Left ventricle myocardium inferior (tissue), 1 donor: ENCODE results near the gene RPUSD3. TPM values are rescaled to one million over a fixed set of nuclear protein-coding genes. Genes with fewer than 3 reads are reported as not detected.

ENCODE experiments used
- DNase-seq: peaks from one replicate; pipeline ENCODE4 v3.0.0-alpha.2; 2020
- H3K27ac ChIP-seq: fragments of 200-600 bp; replicated peaks from 2 replicates; pipeline ENCODE4 v1.8.0; 2021
- H3K27me3 ChIP-seq: fragments of 200-600 bp; 2 replicates; pipeline ENCODE4 v1.8.0; 2021; ENCODE audit warnings: low read depth
- H3K36me3 ChIP-seq: fragments of 200-600 bp; 2 replicates; pipeline ENCODE4 v1.8.0; 2021
- H3K4me1 ChIP-seq: fragments of 200-600 bp; 2 replicates; pipeline ENCODE4 v1.8.0; 2021
- H3K4me3 ChIP-seq: fragments of 200-600 bp; 2 replicates; pipeline ENCODE4 v1.8.0; 2021; ENCODE audit warnings: mild to moderate bottlenecking, moderate library complexity
- H3K9me3 ChIP-seq: fragments of 200-600 bp; replicated peaks from 2 replicates; pipeline ENCODE4 v1.8.0; 2021
- CTCF ChIP-seq: fragments of 200-600 bp; IDR thresholded peaks from 2 replicates; pipeline ENCODE4 v1.8.0; 2021; ENCODE audit warnings: antibody characterized with exemption, mild to moderate bottlenecking, borderline replicate concordance
- intact Hi-C: fragments of 100-400 bp; cut with micrococcal nuclease; formaldehyde crosslinking; loops from one replicate; pipeline ENCODE4 v1.11.0; 2022
- total RNA-seq: library from RNA; stranded (reverse); fragmentation: NEBNext Ultra II Directional; extraction: Animal tissue kit (Norgen Biotek cat#: 25700); gene quantifications from one replicate; pipeline ENCODE4 v1.2.1, GENCODE V29; 2021
- donor health status: DM: no; HTN: yes; CAD: no; lungs with severe emphysema.

The RPUSD3 gene
- total RNA-seq, 1 donor from 2014 or later = 35.7 TPM

GRCh38 chr3:9846931-9847488 is 3.2 kb upstream of the RPUSD3 start:
- intact Hi-C loops = no loop called here
- Histone ChIP-seq H3K27me3 (no peaks in the 10 kb centered on the region), H3K9me3 (no peaks in the 10 kb centered on the region), H3K4me1 (peaks cover 18% of the 10 kb centered on the region), H3K36me3 (no peaks in the 10 kb centered on the region), H3K27ac (no peak overlapping the region), H3K4me3 (no peak overlapping the region)
- no peak for TF ChIP-seq CTCF
- no peak for DNase-seq

- Histone ChIP-seq H3K36me3 (peaks cover 7% of the 10 kb centered on the region), H3K9me3 (no peaks in the 10 kb centered on the region), H3K27me3 (no peaks in the 10 kb centered on the region), H3K27ac (no peak overlapping the region), H3K4me3 (no peak overlapping the region), H3K4me1 (peaks cover 18% of the 10 kb centered on the region)
- intact Hi-C loops = no loop called here
- no peak for DNase-seq
- TF ChIP-seq CTCF = no peak
Observed at GRCh38 chr3:9846231-9846630, 2.4 kb upstream of the RPUSD3 start.

GRCh38 chr3:9841015-9841414 is 2.8 kb downstream of the RPUSD3 start:
- intact Hi-C loops = no loop called here
- Histone ChIP-seq H3K36me3 (peaks cover 33% of the 10 kb centered on the region), H3K4me1 (peaks cover 18% of the 10 kb centered on the region), H3K27me3 (no peaks in the 10 kb centered on the region), H3K27ac (no peak overlapping the region), H3K4me3 (no peak overlapping the region), H3K9me3 (no peaks in the 10 kb centered on the region)
- no peak for TF ChIP-seq CTCF
- no peak for DNase-seq

DNA sequence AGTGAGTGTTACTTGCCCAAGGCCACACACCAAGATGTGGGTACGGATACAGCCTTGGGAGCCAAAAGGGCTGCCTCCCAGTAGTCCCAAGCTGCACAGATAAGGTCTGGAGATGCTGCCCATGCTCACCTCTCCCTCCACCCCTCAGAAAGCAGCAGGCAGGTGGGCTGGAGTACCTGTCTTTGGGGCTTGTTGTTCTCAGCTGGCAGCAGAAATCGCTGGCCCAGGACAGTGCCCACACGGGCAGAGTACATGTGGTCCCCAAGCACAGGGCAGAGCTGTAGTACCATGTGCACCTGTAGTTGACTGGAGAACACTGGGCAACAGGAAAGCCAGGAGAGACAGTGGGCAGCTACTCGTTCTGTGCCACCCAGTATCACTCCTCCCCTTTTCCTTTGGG is 5.0 kb downstream of the RPUSD3 start:
- Histone ChIP-seq H3K27me3 (no peaks in the 10 kb centered on the region), H3K9me3 (no peaks in the 10 kb centered on the region), H3K36me3 (peaks cover 52% of the 10 kb centered on the region), H3K27ac (no peak overlapping the region), H3K4me1 (peaks cover 12% of the 10 kb centered on the region), H3K4me3 (no peak overlapping the region)
- intact Hi-C loops = no loop called here
- DNase-seq = no peak
- no peak for TF ChIP-seq CTCF

DNA sequence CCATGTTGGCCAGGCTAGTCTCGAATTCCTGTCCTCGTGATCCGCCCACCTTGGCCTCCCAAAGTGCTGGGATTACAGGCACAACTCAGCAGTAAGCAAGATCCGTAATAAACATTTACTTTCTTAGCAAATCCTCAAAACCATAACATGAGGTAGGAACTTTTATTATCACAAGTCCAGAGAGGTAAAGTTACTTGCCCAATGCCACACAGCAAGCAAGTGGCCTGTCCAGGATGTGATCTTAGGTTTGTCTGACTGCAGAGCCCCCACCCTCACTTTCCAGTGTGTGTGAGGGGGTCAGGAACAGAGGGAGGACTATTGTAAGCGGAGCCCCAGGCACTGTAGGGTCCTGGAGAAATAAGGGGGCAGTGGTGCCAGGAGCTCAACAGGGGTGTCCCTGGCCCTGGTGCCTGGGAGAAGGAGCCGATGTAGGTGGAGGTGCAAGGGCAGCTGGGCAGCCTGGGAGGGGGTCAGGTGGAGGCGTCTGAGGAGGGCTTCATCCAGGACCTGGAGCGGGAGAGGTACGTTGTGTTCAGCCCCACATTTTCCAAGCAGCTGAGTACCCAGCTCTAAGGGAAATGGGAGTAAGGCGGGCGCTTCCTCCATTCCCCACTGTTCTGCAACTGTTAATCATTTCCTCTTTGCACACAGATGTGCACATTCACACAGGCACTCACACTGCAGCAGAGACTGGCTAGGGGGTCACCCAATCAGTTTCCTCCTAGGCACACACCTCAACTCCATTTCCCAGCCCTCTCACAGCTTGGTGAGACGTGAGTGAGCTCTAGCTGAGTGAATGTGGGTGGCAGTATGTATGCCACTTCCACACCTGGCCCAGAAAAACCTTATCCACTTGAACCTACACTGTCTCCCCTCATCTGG is 5.9 kb downstream of the RPUSD3 start:
- H3K4me3 ChIP-seq = no peak overlapping the region
- peaks cover 5% of the 10 kb centered on the region for H3K4me1 ChIP-seq
- no peaks in the 10 kb centered on the region for H3K27me3 ChIP-seq
- peaks cover 59% of the 10 kb centered on the region for H3K36me3 ChIP-seq
- intact Hi-C loops = no loop called here
- H3K27ac ChIP-seq = no peak overlapping the region
- no peaks in the 10 kb centered on the region for H3K9me3 ChIP-seq
- TF ChIP-seq CTCF = no peak
- no peak for DNase-seq
